Loucy (cell line): ENCODE measurements around the gene CCNI.

Experiments used
- H2AFZ ChIP-seq: fragments of 200-600 bp; sonication (generic); 2 replicates; pipeline ENCODE4 v1.6.0; 2016; ENCODE audit warnings: antibody characterized with exemption, mild to moderate bottlenecking, low read length, moderate library complexity
- H3F3A ChIP-seq: fragments of 200-600 bp; 2 replicates; pipeline ENCODE4 v1.6.0; 2016; ENCODE audit warnings: antibody characterized with exemption, low read depth, mild to moderate bottlenecking
- H3K27me3 ChIP-seq: fragments of 200-600 bp; sonication (generic); 2 replicates; pipeline ENCODE4 v1.6.1; 2014; ENCODE audit warnings: low read length, mild to moderate bottlenecking; ENCODE audit not compliant: insufficient read depth, poor library complexity, severe bottlenecking
- H3K36me3 ChIP-seq: fragments of 200-600 bp; sonication (generic); 2 replicates; pipeline ENCODE4 v1.6.1; 2016; ENCODE audit warnings: low read length; ENCODE audit not compliant: insufficient read depth
- H3K4me1 ChIP-seq: fragments of 200-600 bp; sonication (generic); 2 replicates; pipeline ENCODE4 v1.5.1; 2014; ENCODE audit warnings: low read length, mild to moderate bottlenecking; ENCODE audit not compliant: insufficient read depth, poor library complexity, severe bottlenecking
- H3K4me2 ChIP-seq: fragments of 200-600 bp; sonication (generic); 2 replicates; pipeline ENCODE4 v1.6.0; 2014; ENCODE audit warnings: antibody characterized with exemption, low read length, low read depth, mild to moderate bottlenecking; ENCODE audit not compliant: poor library complexity, severe bottlenecking
- H3K4me3 ChIP-seq: fragments of 200-600 bp; sonication (generic); 2 replicates; pipeline ENCODE4 v1.5.1; 2014; ENCODE audit warnings: low read length, mild to moderate bottlenecking, mixed read lengths; ENCODE audit not compliant: poor library complexity, severe bottlenecking
- H3K79me2 ChIP-seq: fragments of 200-600 bp; sonication (generic); 2 replicates; pipeline ENCODE4 v1.6.1; 2014; ENCODE audit warnings: low read length; ENCODE audit not compliant: insufficient read depth
- H3K9ac ChIP-seq: fragments of 200-600 bp; sonication (generic); 2 replicates; pipeline ENCODE4 v1.6.0; 2014; ENCODE audit warnings: mild to moderate bottlenecking, low read depth, low read length, moderate library complexity; ENCODE audit not compliant: poor library complexity, severe bottlenecking
- H3K9me2 ChIP-seq: fragments of 200-600 bp; sonication (generic); replicated peaks from 2 replicates; pipeline ENCODE4 v1.6.1; 2016; ENCODE audit warnings: low read depth, low read length, mixed read lengths
- H3K9me3 ChIP-seq: fragments of 200-600 bp; sonication (generic); 2 replicates; pipeline ENCODE4 v1.6.1; 2014; ENCODE audit warnings: mild to moderate bottlenecking, antibody characterized with exemption, low read length, low read depth; ENCODE audit not compliant: insufficient read depth
- H4K20me1 ChIP-seq: fragments of 200-600 bp; sonication (generic); 2 replicates; pipeline ENCODE4 v1.6.0; 2014; ENCODE audit warnings: antibody characterized with exemption, low read length, mild to moderate bottlenecking; ENCODE audit not compliant: insufficient read depth, poor library complexity, severe bottlenecking
- CTCF ChIP-seq: fragments of 200-600 bp; sonication (generic); conservative IDR thresholded peaks from 2 replicates; pipeline ENCODE4 v1.5.1; 2014; ENCODE audit warnings: mild to moderate bottlenecking, antibody characterized with exemption, low read length
- EZH2phosphoT487 ChIP-seq: fragments of 200-600 bp; IDR thresholded peaks from 2 replicates; pipeline ENCODE4 v1.6.1; 2018; ENCODE audit warnings: antibody characterized with exemption, mild to moderate bottlenecking, moderate library complexity, borderline replicate concordance

CCNI gene

DNA sequence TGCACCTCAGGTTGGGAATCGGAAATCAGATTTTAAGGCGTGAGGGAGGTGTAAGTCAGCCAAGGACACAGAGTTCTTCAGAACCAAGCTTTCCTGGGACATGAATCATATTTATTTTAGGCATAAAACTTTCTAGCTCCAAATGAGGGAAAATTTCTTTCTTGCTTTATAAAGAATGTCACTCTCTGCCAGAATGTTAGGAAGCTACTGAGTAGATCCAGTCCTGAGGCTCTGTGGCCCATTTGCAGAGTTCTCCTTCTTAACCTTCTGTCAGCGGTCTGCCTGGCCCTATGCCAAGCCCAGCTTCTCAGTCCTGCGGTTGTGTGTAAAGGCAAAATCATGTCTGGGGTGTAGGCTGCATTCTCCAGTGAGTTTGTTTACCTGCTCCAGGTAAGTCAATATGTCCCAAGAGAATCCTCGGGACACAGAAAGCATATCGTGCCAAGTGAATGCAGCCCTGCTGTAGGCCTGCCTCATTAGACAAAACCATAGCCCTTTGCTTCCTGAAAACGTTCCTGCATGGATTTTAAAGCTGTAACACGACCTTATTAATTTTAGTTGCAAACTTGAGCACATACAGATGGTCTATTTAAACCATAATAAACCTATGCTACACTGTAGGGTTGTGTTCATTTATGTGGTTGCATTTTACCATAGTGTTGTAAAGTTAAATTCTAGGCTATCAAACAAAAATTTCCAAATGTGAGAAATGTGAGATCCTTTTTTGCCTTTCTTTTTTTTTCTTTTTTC lies 29.2 kb upstream of the CCNI start:
- no peaks in the 10 kb centered on the region for H4K20me1 ChIP-seq
- H2AFZ ChIP-seq: no peak overlapping the region
- no peak overlapping the region for H3K4me2 ChIP-seq
- H3K9me3 ChIP-seq: no peaks in the 10 kb centered on the region
- H3K36me3 ChIP-seq: no peaks in the 10 kb centered on the region
- no peak for TF ChIP-seq CTCF
- no peak for TF ChIP-seq EZH2phosphoT487
- H3K27me3 ChIP-seq: no peaks in the 10 kb centered on the region
- H3K4me1 ChIP-seq: peaks cover 13% of the 10 kb centered on the region
- no peak overlapping the region for H3K4me3 ChIP-seq
- no peak overlapping the region for H3K9ac ChIP-seq
- no peaks in the 10 kb centered on the region for H3K79me2 ChIP-seq
- peaks cover 5% of the 10 kb centered on the region; the same call in 1 of the 2 replicates for H3F3A ChIP-seq
- no peaks in the 10 kb centered on the region for H3K9me2 ChIP-seq

GRCh38 chr4:77104388-77104787 lies 28.6 kb upstream of the CCNI start:
- Histone ChIP-seq H2AFZ (no peak overlapping the region), H3K27me3 (no peaks in the 10 kb centered on the region), H3K4me1 (peaks cover 18% of the 10 kb centered on the region), H3K9me2 (no peaks in the 10 kb centered on the region), H3F3A (peaks cover 8% of the 10 kb centered on the region; the same call in 1 of the 2 replicates), H4K20me1 (no peaks in the 10 kb centered on the region), H3K79me2 (no peaks in the 10 kb centered on the region), H3K36me3 (no peaks in the 10 kb centered on the region), H3K9me3 (no peaks in the 10 kb centered on the region), H3K4me3 (no peak overlapping the region), H3K9ac (no peak overlapping the region), H3K4me2 (no peak overlapping the region)
- TF ChIP-seq CTCF (no peak), EZH2phosphoT487 (no peak)

- Histone ChIP-seq H3K27me3 (no peaks in the 10 kb centered on the region), H3K4me2 (peak overlapping the region; percentile 69), H4K20me1 (no peaks in the 10 kb centered on the region), H3K4me3 (peak overlapping the region; percentile 45), H3K79me2 (no peaks in the 10 kb centered on the region), H3F3A (peaks cover 8% of the 10 kb centered on the region; the same call in 1 of the 2 replicates), H3K4me1 (peaks cover 34% of the 10 kb centered on the region), H3K9me2 (no peaks in the 10 kb centered on the region), H2AFZ (no peak overlapping the region), H3K9me3 (no peaks in the 10 kb centered on the region), H3K36me3 (no peaks in the 10 kb centered on the region), H3K9ac (no peak overlapping the region)
- TF ChIP-seq CTCF (no peak), EZH2phosphoT487 (peak; percentile 64; the same call in 1 of the 2 replicates)
Observed at GRCh38 chr4:77100234-77100633, 24.4 kb upstream of the CCNI start.
